GM19438 (cell line): Measurements from ENCODE around the gene CATSPER4.

Experiments used
- ATAC-seq: cut with Tn5 transposase; IDR thresholded peaks from one replicate; pipeline ENCODE4 v1.9.1; 2021; ENCODE audit warnings: low read depth; ENCODE audit not compliant: unreplicated experiment

CATSPER4 gene

GRCh38 chr1:26190373-26190987 lies at the start of gene CATSPER4:
Gene CATSPER4 (plus strand): TSS chr1:26190602. CDS start chr1:26190628, 26 bp downstream.
- ATAC-seq = no peak

- no peak for ATAC-seq
Measured at GRCh38 chr1:26142159-26142558, 48.2 kb upstream of the CATSPER4 start.

GRCh38 chr1:26145041-26145959 lies 45.1 kb upstream of the CATSPER4 start:
- no peak for ATAC-seq

- ATAC-seq = no peak
Measured at GRCh38 chr1:26145960-26146294, 44.5 kb upstream of the CATSPER4 start.

GRCh38 chr1:26148887-26149286 lies 41.5 kb upstream of the CATSPER4 start:
- no peak for ATAC-seq

- no peak for ATAC-seq
Measured at GRCh38 chr1:26153966-26154532, 36.4 kb upstream of the CATSPER4 start.

GRCh38 chr1:26154750-26155149 lies 35.7 kb upstream of the CATSPER4 start:
- no peak for ATAC-seq

- ATAC-seq = no peak
Measured at GRCh38 chr1:26155370-26156284, 34.8 kb upstream of the CATSPER4 start.

GRCh38 chr1:26156285-26157038 lies 33.9 kb upstream of the CATSPER4 start:
- no peak for ATAC-seq

- no peak for ATAC-seq
Measured at GRCh38 chr1:26158271-26158907, 32.0 kb upstream of the CATSPER4 start.

GRCh38 chr1:26158908-26159742 lies 31.3 kb upstream of the CATSPER4 start, which contains the start of gene FAM110D:
Gene FAM110D (plus strand): TSS chr1:26159079. CDS start chr1:26161292, 2,213 bp downstream.
- no peak for ATAC-seq

- ATAC-seq = no peak
Measured at GRCh38 chr1:26159743-26160039, 30.7 kb upstream of the CATSPER4 start.

- ATAC-seq = no peak
Measured at GRCh38 chr1:26160527-26161414, 29.6 kb upstream of the CATSPER4 start.

- ATAC-seq = no peak
Measured at GRCh38 chr1:26161415-26162219, 28.8 kb upstream of the CATSPER4 start.

- ATAC-seq = no peak
Measured at GRCh38 chr1:26162220-26162709, 28.1 kb upstream of the CATSPER4 start.

GRCh38 chr1:26163684-26164035 lies 26.7 kb upstream of the CATSPER4 start:
- no peak for ATAC-seq
